ENCODE results near the gene STAB1. TPM values are rescaled to one million over a fixed set of nuclear protein-coding genes. Genes with fewer than 3 reads are reported as not detected.

The STAB1 gene
- total RNA-seq, 1 donor from 2014 or later, result not detected

- Histone ChIP-seq H2AFZ (replicated peaks) (no peak overlapping the region), H3K27me3 (no peaks in the 10 kb centered on the region), H3K9me3 (ENCODE audit: low read depth) (no peaks in the 10 kb centered on the region), H4K20me1 (ENCODE audit: low read depth) (peaks cover 5% of the 10 kb centered on the region), H3K79me2 (ENCODE audit: low read depth) (peaks cover 16% of the 10 kb centered on the region), H3K4me2 (no peak overlapping the region), H3K9ac (no peak overlapping the region), H3K36me3 (no peaks in the 10 kb centered on the region), H3K27ac (no peak overlapping the region), H3F3A (ENCODE audit: low read depth) (peaks cover 14% of the 10 kb centered on the region), H3K4me1 (peaks cover 24% of the 10 kb centered on the region), H3K4me3 (no peak overlapping the region)
- Mint-ChIP-seq H3K4me3 (no peak overlapping the region), H3K36me3 (peaks cover 1% of the 10 kb centered on the region), H3K27ac (no peak overlapping the region), H3K9me3 (no peaks in the 10 kb centered on the region), H3K27me3 (ENCODE audit: insufficient read depth, low read depth) (peaks cover 20% of the 10 kb centered on the region), H3K4me1 (peaks cover 34% of the 10 kb centered on the region)
- DNase-seq (ENCODE audit: low spot score), result no peak
- TF ChIP-seq EZH2 (IDR thresholded peaks at IDR 0.05), result no peak
Measured at GRCh38 chr3:52452126-52452525, 43.0 kb upstream of the STAB1 start.

DNA sequence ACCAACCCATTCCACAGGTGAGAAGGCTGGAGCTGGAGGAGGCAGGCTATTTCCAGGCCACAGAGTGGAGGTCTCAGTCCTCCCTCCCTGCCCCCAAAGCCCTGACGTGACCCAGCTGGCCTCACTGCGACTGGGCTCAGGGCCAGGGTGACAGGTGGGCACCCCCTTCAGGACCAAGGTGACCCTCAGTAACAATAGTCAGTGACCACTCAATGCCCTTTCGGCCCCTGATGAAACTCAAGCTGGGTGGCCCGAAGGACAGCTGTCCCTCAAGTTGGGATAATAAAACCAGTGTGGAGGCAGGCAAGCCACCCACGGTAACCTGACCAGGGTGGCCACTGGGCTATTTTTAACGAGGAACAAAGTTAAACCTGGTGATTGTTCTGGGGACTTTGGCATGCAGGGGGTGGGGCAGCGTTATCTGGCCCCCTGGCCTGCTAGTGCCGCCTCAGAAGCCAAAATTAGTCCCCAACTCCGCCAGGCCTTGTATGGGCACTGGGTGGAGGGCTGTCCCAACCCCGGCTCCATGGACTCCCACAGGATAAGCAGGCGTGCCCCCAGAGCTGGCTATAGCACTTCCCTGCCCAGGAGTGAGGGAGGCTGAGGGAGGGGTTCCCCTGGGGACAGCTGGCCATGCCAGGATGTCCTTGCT lies 42.4 kb upstream of the STAB1 start:
- H3K4me3 Mint-ChIP-seq, result no peak overlapping the region
- H3K4me3 ChIP-seq, result no peak overlapping the region

GRCh38 chr3:52453496-52454249 lies 41.5 kb upstream of the STAB1 start, which contains the start of gene TNNC1:
Gene TNNC1 (minus strand): TSS chr3:52454041. CDS start chr3:52454015, 26 bp downstream.
- no peaks in the 10 kb centered on the region for H3K9me3 ChIP-seq (ENCODE audit: low read depth)
- Mint-ChIP-seq H3K36me3 (peaks cover 12% of the 10 kb centered on the region), H3K4me3 (peak within 1 kb of the TSS; percentile 97), H3K9me3 (no peaks in the 10 kb centered on the region), H3K27me3 (ENCODE audit: insufficient read depth, low read depth) (peaks cover 19% of the 10 kb centered on the region), H3K4me1 (peaks cover 41% of the 10 kb centered on the region), H3K27ac (peak within 1 kb of the TSS; percentile 87)
- H4K20me1 ChIP-seq (ENCODE audit: low read depth), result peaks cover 19% of the 10 kb centered on the region
- H3K27ac ChIP-seq, result no peak within 1 kb of the TSS
- no peak within 1 kb of the TSS for H3K4me2 ChIP-seq
- peaks cover 22% of the 10 kb centered on the region for H3F3A ChIP-seq (ENCODE audit: low read depth)
- peak; percentile 81 for DNase-seq (ENCODE audit: low spot score)
- TF ChIP-seq EZH2 (IDR thresholded peaks at IDR 0.05) (no peak), EZH2phosphoT487 (IDR thresholded peaks at IDR 0.05) (no peak)
- TF ChIP-seq, protein P1, sequence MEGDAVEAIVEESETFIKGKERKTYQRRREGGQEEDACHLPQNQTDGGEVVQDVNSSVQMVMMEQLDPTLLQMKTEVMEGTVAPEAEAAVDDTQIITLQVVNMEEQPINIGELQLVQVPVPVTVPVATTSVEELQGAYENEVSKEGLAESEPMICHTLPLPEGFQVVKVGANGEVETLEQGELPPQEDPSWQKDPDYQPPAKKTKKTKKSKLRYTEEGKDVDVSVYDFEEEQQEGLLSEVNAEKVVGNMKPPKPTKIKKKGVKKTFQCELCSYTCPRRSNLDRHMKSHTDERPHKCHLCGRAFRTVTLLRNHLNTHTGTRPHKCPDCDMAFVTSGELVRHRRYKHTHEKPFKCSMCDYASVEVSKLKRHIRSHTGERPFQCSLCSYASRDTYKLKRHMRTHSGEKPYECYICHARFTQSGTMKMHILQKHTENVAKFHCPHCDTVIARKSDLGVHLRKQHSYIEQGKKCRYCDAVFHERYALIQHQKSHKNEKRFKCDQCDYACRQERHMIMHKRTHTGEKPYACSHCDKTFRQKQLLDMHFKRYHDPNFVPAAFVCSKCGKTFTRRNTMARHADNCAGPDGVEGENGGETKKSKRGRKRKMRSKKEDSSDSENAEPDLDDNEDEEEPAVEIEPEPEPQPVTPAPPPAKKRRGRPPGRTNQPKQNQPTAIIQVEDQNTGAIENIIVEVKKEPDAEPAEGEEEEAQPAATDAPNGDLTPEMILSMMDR (IDR thresholded peaks at IDR 0.05), result no peak
- peaks cover 32% of the 10 kb centered on the region for H3K79me2 ChIP-seq (ENCODE audit: low read depth)
- H3K4me3 ChIP-seq, result no peak within 1 kb of the TSS
- H3K27me3 ChIP-seq, result no peaks in the 10 kb centered on the region
- no peak within 1 kb of the TSS for H3K9ac ChIP-seq
- no peak within 1 kb of the TSS for H2AFZ ChIP-seq (replicated peaks)
- peaks cover 32% of the 10 kb centered on the region for H3K4me1 ChIP-seq
- peaks cover 10% of the 10 kb centered on the region for H3K36me3 ChIP-seq

More for the DNA sequence above, 42.4 kb upstream of the STAB1 start:
- no peak overlapping the region for H3K27ac Mint-ChIP-seq
- peaks cover 19% of the 10 kb centered on the region for H3K27me3 Mint-ChIP-seq (ENCODE audit: insufficient read depth, low read depth)
- Histone ChIP-seq H3F3A (ENCODE audit: low read depth) (peaks cover 14% of the 10 kb centered on the region), H3K27ac (no peak overlapping the region), H2AFZ (replicated peaks) (no peak overlapping the region), H3K4me2 (no peak overlapping the region), H3K79me2 (ENCODE audit: low read depth) (peaks cover 22% of the 10 kb centered on the region), H3K4me1 (peaks cover 26% of the 10 kb centered on the region), H4K20me1 (ENCODE audit: low read depth) (peaks cover 11% of the 10 kb centered on the region), H3K9ac (no peak overlapping the region), H3K27me3 (no peaks in the 10 kb centered on the region), H3K36me3 (peaks cover under 1% of the 10 kb centered on the region), H3K9me3 (ENCODE audit: low read depth) (no peaks in the 10 kb centered on the region)
- no peak for TF ChIP-seq EZH2phosphoT487 (IDR thresholded peaks at IDR 0.05)
- TF ChIP-seq, protein P1 (IDR thresholded peaks at IDR 0.05), result no peak
- TF ChIP-seq EZH2 (IDR thresholded peaks at IDR 0.05), result no peak
- H3K4me1 Mint-ChIP-seq, result peaks cover 39% of the 10 kb centered on the region
- peaks cover 6% of the 10 kb centered on the region for H3K36me3 Mint-ChIP-seq
- DNase-seq (ENCODE audit: low spot score), result peak; percentile 24
- no peaks in the 10 kb centered on the region for H3K9me3 Mint-ChIP-seq

Measured in neural progenitor cell (in vitro differentiated cells).